Measurements from ENCODE around the gene OR11A1. TPM values are rescaled to one million over a fixed set of nuclear protein-coding genes. Genes with fewer than 3 reads are reported as not detected.

OR11A1 gene
- total RNA-seq, 1 donor = not detected

GRCh38 chr6:29501106-29501505, 44.2 kb upstream of the OR11A1 start:
- H3K4me3 ChIP-seq (ENCODE audit: low read depth, low read length) = no peak overlapping the region
- DNase-seq (ENCODE audit: low read depth) = no peak
- TF ChIP-seq CTCF (IDR thresholded peaks at IDR 0.05; ENCODE audit: insufficient read depth, low read length) = no peak

GRCh38 chr6:29500594-29500993, 43.7 kb upstream of the OR11A1 start:
- no peak for TF ChIP-seq CTCF (IDR thresholded peaks at IDR 0.05; ENCODE audit: insufficient read depth, low read length)
- DNase-seq (ENCODE audit: low read depth) = no peak
- H3K4me3 ChIP-seq (ENCODE audit: low read depth, low read length) = no peak overlapping the region

- H3K4me3 ChIP-seq (ENCODE audit: low read depth, low read length) = no peak overlapping the region
- TF ChIP-seq CTCF (IDR thresholded peaks at IDR 0.05; ENCODE audit: insufficient read depth, low read length) = no peak
- no peak for DNase-seq (ENCODE audit: low read depth)
These were observed 42.8 kb upstream of the OR11A1 start for GRCh38 chr6:29499704-29500103.

GRCh38 chr6:29496961-29497360, 40.1 kb upstream of the OR11A1 start:
- no peak overlapping the region for H3K4me3 ChIP-seq (ENCODE audit: low read depth, low read length)
- no peak for DNase-seq (ENCODE audit: low read depth)
- no peak for TF ChIP-seq CTCF (IDR thresholded peaks at IDR 0.05; ENCODE audit: insufficient read depth, low read length)

- no peak for DNase-seq (ENCODE audit: low read depth)
- H3K4me3 ChIP-seq (ENCODE audit: low read depth, low read length) = no peak overlapping the region
- TF ChIP-seq CTCF (IDR thresholded peaks at IDR 0.05; ENCODE audit: insufficient read depth, low read length) = no peak
These were observed 38.7 kb upstream of the OR11A1 start for GRCh38 chr6:29495571-29495970.

- TF ChIP-seq CTCF (IDR thresholded peaks at IDR 0.05; ENCODE audit: insufficient read depth, low read length) = no peak
- DNase-seq (ENCODE audit: low read depth) = no peak
- no peak overlapping the region for H3K4me3 ChIP-seq (ENCODE audit: low read depth, low read length)
These were observed 37.3 kb upstream of the OR11A1 start for GRCh38 chr6:29494131-29494530.

- no peak overlapping the region for H3K4me3 ChIP-seq (ENCODE audit: low read depth, low read length)
- no peak for TF ChIP-seq CTCF (IDR thresholded peaks at IDR 0.05; ENCODE audit: insufficient read depth, low read length)
- no peak for DNase-seq (ENCODE audit: low read depth)
These were observed 36.4 kb upstream of the OR11A1 start for GRCh38 chr6:29493261-29493660.

Measured in fibroblast of the aortic adventitia (primary cell).